Uterus (tissue), 4 donors: Measurements from ENCODE around the gene LHFPL6. TPM values are rescaled to one million over a fixed set of nuclear protein-coding genes. Genes with fewer than 3 reads are reported as not detected.

Experiments
- DNase-seq, 2 donors: peaks; one replicate each; pipeline ENCODE4 v3.0.0-alpha.2; 2019 to 2020
- H3K27ac ChIP-seq, 2 donors: fragments of 200-600 bp; sonication (generic); 1 replicate in 1 of 2; 2 replicates in 1 of 2; pipeline ENCODE4 v1.5.1; 2016 to 2018
- H3K27me3 ChIP-seq, 2 donors: fragments of 200-600 bp; sonication (generic); one replicate each; pipeline ENCODE4 v1.5.1; 2018 to 2019; ENCODE audit warnings: control low read depth in 1 of 2
- H3K36me3 ChIP-seq, 2 donors: fragments of 200-600 bp; sonication (generic); one replicate each; pipeline ENCODE4 v1.5.1; 2019; ENCODE audit warnings: control low read depth in 1 of 2
- H3K4me1 ChIP-seq, 2 donors: fragments of 200-600 bp; sonication (generic); one replicate each; pipeline ENCODE4 v1.5.1; 2018 to 2019; ENCODE audit warnings: control low read depth in 1 of 2
- H3K4me3 ChIP-seq, 2 donors: fragments of 200-600 bp; sonication (generic); 1 replicate in 1 of 2; 2 replicates in 1 of 2; pipeline ENCODE4 v1.5.1; 2018 to 2019; ENCODE audit warnings: mild to moderate bottlenecking in 1 of 2
- H3K9me3 ChIP-seq, 2 donors: fragments of 200-600 bp; sonication (generic); one replicate each; pipeline ENCODE4 v1.5.1; 2019; ENCODE audit warnings: control low read depth in 1 of 2
- POLR2A ChIP-seq, 2 donors: fragments of 450-650 bp; IDR thresholded peaks; one replicate each; pipeline ENCODE4 v1.6.1; 2016; ENCODE audit warnings: antibody characterized with exemption in 2 of 2, mild to moderate bottlenecking in 1 of 2, moderate library complexity in 1 of 2
- intact Hi-C: fragments of 100-400 bp; cut with DNase I; formaldehyde crosslinking; loops from one replicate; pipeline ENCODE4 v1.15.1; 2023; ENCODE audit warnings: low total_unique reads
- total RNA-seq, 4 donors: library from RNA; depleted of rRNA in 3 of 4; stranded (reverse); fragments of >200 nt in 3 of 4; gene quantifications; one replicate each; pipeline versions ENCODE4 v1.1.0 to v1.2.4, GENCODE V29; 2014 to 2023
- TF ChIP-seq, protein P1 (sequence below), 4 experiments: fragments of 200-600 bp in 2 of 4; fragments of 450-650 bp in 2 of 4; sonication (generic) in 2 of 4; IDR thresholded peaks; one replicate each; pipeline ENCODE4 v1.5.1; 2016 to 2019; ENCODE audit warnings: antibody characterized with exemption in 4 of 4, mild to moderate bottlenecking in 2 of 4, moderate library complexity in 1 of 4
- donor health status: DM: yes; HTN: yes; CAD: no.

LHFPL6 gene
- total RNA-seq, 4 donors from 2014 or later = 37.9 to 105 (median 86.8) TPM

DNA sequence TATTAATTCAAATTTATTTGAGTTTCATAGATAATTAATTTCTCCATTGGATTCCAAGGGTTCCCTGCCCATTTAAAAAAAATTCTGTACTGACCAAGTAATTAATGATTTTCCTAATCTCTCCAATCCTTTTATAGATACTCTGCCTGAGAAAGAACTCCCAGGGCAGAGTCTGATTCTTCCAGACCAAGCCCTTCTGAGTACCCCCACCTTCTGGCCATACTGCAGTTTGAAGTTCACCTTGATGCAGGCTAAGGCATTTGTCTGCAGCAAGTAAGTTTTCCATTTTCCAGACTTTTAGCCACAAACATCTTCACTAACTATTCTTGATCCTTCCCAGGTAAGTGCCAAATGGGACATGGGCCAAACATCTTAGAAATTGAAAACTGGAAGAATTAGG, 195.9 kb downstream of the LHFPL6 start:
- intact Hi-C loops = no loop called here
- H3K4me3 ChIP-seq = no peak overlapping the region
- H3K9me3 ChIP-seq = no peaks in the 10 kb centered on the region
- H3K27ac ChIP-seq = no peak overlapping the region
- no peaks in the 10 kb centered on the region for H3K4me1 ChIP-seq
- no peaks in the 10 kb centered on the region for H3K27me3 ChIP-seq
- no peak for DNase-seq
- no peaks in the 10 kb centered on the region for H3K36me3 ChIP-seq
- no peak for TF ChIP-seq POLR2A (IDR thresholded peaks at IDR 0.05)
- TF ChIP-seq, protein P1, sequence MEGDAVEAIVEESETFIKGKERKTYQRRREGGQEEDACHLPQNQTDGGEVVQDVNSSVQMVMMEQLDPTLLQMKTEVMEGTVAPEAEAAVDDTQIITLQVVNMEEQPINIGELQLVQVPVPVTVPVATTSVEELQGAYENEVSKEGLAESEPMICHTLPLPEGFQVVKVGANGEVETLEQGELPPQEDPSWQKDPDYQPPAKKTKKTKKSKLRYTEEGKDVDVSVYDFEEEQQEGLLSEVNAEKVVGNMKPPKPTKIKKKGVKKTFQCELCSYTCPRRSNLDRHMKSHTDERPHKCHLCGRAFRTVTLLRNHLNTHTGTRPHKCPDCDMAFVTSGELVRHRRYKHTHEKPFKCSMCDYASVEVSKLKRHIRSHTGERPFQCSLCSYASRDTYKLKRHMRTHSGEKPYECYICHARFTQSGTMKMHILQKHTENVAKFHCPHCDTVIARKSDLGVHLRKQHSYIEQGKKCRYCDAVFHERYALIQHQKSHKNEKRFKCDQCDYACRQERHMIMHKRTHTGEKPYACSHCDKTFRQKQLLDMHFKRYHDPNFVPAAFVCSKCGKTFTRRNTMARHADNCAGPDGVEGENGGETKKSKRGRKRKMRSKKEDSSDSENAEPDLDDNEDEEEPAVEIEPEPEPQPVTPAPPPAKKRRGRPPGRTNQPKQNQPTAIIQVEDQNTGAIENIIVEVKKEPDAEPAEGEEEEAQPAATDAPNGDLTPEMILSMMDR (IDR thresholded peaks at IDR 0.05) = no peak

DNA sequence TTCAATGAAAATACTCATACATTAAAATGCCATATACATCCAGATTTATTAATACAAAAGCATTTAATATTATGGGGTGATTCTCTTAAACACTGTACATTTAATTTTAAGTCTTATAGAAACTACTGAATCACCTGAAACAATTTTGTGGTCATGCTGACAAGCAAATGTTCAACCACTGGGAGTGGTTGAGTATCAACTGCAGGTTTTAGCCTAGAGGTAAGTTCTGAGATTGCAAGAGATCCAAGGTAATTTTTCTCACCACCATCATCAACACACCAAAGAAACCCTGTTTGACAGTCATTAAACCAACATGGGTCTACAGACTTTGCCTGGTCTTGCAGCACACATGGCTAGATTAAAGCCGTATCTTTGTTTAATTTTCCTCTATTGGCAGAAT, 196.3 kb downstream of the LHFPL6 start:
- no peaks in the 10 kb centered on the region for H3K36me3 ChIP-seq
- H3K4me1 ChIP-seq = no peaks in the 10 kb centered on the region
- intact Hi-C loops = no loop called here

GRCh38 chr13:39405596-39406205, 197.3 kb downstream of the LHFPL6 start:
- no peaks in the 10 kb centered on the region for H3K36me3 ChIP-seq
- intact Hi-C loops = no loop called here
- H3K9me3 ChIP-seq = no peaks in the 10 kb centered on the region
- TF ChIP-seq, protein P1 (IDR thresholded peaks at IDR 0.05) = no peak
- no peak for TF ChIP-seq POLR2A (IDR thresholded peaks at IDR 0.05)
- no peak overlapping the region for H3K27ac ChIP-seq
- H3K27me3 ChIP-seq = no peaks in the 10 kb centered on the region
- no peaks in the 10 kb centered on the region for H3K4me1 ChIP-seq
- DNase-seq = no peak
- no peak overlapping the region for H3K4me3 ChIP-seq

More for the DNA sequence above, 196.3 kb downstream of the LHFPL6 start:
- Histone ChIP-seq H3K9me3 (no peaks in the 10 kb centered on the region), H3K27me3 (no peaks in the 10 kb centered on the region), H3K4me3 (no peak overlapping the region), H3K27ac (no peak overlapping the region)
- TF ChIP-seq POLR2A (IDR thresholded peaks at IDR 0.05) = no peak
- TF ChIP-seq, protein P1 (IDR thresholded peaks at IDR 0.05) = no peak
- DNase-seq = no peak

DNA sequence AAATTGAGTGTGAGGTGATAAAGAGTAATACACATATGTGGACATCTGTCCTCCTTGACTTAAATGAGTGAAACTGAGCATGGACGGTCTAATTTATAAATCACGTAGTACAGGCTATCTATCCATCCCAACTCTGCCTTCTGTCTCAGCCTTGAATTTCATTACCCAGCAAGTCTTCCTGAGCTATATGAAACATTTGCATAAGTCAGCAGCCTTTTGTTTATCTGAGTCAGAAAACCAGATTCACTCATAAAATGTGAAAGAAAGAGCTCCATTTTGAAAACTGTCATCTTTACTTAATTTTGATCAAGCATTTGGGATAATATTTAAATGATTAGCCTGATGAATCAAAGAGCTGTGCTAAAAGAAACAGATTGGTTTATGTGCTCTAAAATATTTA, 197.9 kb downstream of the LHFPL6 start:
- TF ChIP-seq, protein P1 (IDR thresholded peaks at IDR 0.05) = no peak
- no peak for TF ChIP-seq POLR2A (IDR thresholded peaks at IDR 0.05)
- Histone ChIP-seq H3K4me1 (no peaks in the 10 kb centered on the region), H3K9me3 (no peaks in the 10 kb centered on the region), H3K27ac (no peak overlapping the region), H3K27me3 (no peaks in the 10 kb centered on the region), H3K36me3 (no peaks in the 10 kb centered on the region), H3K4me3 (no peak overlapping the region)
- DNase-seq = no peak
- intact Hi-C loops = no loop called here

DNA sequence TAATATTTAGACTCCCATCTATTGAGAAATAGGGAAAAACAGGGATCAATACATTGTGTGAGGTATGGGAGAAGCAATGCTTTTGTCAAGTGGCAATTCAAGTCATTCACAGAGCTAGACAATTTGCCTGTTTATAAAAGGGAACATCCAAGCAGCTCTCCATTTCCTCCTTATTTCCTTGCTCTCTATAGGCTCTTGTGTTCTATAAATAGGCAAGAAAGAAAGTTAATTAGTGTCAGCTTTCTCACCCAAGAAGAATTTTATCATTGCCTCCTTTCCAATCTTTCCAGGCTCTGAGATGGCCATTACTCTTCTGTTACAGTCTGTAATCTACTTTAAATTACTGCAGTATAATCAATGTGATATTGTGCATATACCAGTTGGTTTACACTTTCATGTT, 199.9 kb downstream of the LHFPL6 start:
- Histone ChIP-seq H3K27me3 (no peaks in the 10 kb centered on the region), H3K4me1 (no peaks in the 10 kb centered on the region), H3K27ac (no peak overlapping the region), H3K4me3 (no peak overlapping the region), H3K36me3 (no peaks in the 10 kb centered on the region), H3K9me3 (no peaks in the 10 kb centered on the region)
- DNase-seq = no peak
- intact Hi-C loops = no loop called here
- TF ChIP-seq POLR2A (IDR thresholded peaks at IDR 0.05) = no peak
- TF ChIP-seq, protein P1 (IDR thresholded peaks at IDR 0.05) = no peak
